ENCODE results near the gene CFAP74.

DNA sequence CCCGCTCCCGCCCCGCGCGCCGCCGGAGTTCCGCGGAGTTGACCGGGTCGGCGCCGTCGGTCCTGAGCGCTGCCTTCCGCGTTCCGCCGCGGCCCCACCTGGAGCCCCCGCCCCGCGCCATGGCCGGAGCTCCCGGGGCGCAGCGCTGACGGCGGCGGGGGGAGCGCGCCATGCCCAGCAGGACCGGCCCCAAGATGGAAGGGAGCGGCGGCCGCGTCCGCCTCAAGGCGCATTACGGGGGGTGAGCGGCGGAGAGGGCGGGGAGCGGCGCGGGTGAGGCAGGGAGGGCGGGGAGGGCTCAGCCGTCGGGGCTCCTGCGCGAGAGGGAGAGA is 46.8 kb upstream of the CFAP74 start:
- TF ChIP-seq, protein P1, sequence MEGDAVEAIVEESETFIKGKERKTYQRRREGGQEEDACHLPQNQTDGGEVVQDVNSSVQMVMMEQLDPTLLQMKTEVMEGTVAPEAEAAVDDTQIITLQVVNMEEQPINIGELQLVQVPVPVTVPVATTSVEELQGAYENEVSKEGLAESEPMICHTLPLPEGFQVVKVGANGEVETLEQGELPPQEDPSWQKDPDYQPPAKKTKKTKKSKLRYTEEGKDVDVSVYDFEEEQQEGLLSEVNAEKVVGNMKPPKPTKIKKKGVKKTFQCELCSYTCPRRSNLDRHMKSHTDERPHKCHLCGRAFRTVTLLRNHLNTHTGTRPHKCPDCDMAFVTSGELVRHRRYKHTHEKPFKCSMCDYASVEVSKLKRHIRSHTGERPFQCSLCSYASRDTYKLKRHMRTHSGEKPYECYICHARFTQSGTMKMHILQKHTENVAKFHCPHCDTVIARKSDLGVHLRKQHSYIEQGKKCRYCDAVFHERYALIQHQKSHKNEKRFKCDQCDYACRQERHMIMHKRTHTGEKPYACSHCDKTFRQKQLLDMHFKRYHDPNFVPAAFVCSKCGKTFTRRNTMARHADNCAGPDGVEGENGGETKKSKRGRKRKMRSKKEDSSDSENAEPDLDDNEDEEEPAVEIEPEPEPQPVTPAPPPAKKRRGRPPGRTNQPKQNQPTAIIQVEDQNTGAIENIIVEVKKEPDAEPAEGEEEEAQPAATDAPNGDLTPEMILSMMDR (IDR thresholded peaks at IDR 0.05), result no peak
- no peak for TF ChIP-seq POLR2A (IDR thresholded peaks at IDR 0.05)
